ENCODE results near the gene SLC12A8.

Gene SLC12A8

DNA sequence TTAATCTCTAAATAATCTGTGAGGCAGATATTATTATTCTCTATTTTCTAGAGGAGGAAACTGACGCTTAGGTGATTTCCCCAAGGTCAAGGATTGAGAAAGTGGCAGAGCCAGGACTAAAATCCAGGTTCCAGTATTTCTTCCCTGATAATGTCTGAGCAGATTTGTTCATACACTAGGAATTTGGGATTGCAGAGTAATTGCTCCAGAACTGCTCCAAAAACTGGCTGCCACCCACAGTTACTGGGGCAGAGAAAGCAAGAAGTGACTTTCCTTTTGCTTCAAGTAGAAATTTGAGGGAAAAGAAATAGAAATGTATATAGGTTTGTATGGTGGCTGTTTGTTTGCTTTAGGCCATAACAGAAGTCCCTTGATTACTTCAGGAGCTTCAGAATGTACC, 60.6 kb downstream of the SLC12A8 start:
- no peak for DNase-seq (ENCODE audit: low spot score)

DNA sequence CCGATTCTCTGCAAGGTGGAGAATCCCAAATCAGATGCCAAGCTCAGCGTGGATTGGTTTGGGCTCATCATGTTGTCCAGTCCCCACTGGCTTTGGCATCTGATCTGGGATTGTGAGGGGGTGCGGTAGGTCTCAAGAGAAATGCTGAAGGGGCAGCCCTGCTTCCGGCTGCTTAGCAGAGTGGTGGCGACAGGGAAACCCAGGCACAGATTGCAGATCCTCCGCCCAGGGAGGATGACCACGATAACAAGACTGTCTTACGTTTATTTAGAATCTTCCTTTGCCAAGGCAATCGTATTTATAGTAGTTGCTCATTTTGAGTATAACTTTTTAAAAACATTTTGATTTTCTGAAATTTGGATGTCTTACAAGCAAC, 61.1 kb downstream of the SLC12A8 start:
- no peak for DNase-seq (ENCODE audit: low spot score)

DNA sequence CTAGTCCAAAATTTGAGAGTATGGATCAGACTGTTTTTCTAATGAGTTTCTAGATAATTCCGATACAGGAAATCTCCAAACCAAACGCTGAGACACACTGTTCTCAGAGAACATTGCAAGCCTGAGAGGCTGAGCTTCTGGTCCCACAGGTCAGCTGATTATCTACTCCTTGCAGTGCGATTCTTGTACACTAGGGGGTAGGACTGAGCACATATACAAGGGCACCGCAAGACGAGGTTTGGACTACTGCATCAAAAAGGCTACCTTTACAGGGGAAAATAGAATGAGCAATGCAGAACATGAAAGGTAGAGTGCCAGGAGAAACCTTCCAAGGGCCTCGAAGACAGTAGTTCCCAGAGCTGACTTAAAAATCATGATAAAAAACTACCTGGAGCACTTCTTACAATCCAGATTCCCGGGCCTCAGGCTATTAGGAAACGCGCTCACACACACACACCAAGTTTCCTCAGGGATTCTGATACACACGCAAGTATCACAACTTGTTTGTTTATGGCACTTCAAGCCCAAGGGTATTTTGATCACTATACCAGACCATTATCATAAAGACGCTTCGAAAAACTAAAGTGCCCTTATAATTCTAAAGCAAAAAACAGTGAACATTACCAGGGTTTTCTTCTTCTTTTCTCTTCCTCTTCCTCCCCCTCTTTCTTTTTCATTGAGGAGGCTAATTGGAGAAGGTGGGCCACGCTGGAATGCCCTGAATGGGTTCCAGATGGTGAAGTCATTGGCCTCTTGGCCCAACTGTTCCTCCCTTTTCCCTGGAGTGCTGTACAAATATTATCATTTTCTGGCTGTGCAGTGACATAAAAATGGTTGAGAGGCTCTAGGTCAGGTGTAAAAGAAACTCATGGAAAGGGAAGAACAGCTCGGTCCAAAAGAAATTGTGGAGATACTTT, 61.8 kb downstream of the SLC12A8 start:
- DNase-seq (ENCODE audit: low spot score), result peak; percentile 51

DNA sequence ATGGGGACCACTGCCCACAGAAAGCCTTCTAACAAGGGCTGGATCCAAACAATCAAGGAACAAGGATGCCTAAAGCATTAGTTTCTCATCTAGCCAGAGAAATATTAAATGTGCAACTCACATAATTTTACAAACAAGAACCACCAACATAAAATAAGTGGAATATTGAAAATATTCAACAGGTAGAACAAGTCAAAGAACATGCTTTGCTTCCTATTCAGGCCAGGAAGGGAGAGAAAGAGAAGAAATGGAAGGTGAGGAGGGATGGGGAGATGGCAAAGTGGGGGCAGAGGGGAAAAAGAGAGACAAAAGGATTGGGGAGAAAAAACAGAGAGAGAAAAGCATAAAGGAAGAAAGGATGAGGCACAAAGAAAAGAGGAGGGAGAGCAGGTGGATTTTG, 63.1 kb downstream of the SLC12A8 start:
- DNase-seq (ENCODE audit: low spot score), result no peak

DNA sequence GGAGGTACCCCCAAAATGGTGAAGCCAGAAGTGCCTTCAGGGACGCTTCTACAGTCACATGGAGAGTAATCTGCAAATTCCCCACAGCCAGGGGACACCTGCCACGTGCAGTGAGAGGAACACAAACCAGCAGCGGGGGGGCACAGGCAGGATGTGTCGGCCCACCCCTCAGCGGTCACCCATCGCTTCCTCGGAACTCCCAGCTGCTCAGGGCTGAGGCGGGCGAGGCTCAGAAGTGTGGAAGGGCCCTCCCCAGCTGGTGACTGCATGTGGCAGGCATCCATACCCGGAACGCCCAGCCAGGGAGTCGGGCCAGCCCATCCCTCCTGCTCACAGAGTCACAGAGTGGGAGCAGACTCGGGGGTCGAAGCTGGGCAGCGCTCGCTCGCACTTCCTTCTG, 63.7 kb downstream of the SLC12A8 start:
- DNase-seq (ENCODE audit: low spot score), result no peak

DNA sequence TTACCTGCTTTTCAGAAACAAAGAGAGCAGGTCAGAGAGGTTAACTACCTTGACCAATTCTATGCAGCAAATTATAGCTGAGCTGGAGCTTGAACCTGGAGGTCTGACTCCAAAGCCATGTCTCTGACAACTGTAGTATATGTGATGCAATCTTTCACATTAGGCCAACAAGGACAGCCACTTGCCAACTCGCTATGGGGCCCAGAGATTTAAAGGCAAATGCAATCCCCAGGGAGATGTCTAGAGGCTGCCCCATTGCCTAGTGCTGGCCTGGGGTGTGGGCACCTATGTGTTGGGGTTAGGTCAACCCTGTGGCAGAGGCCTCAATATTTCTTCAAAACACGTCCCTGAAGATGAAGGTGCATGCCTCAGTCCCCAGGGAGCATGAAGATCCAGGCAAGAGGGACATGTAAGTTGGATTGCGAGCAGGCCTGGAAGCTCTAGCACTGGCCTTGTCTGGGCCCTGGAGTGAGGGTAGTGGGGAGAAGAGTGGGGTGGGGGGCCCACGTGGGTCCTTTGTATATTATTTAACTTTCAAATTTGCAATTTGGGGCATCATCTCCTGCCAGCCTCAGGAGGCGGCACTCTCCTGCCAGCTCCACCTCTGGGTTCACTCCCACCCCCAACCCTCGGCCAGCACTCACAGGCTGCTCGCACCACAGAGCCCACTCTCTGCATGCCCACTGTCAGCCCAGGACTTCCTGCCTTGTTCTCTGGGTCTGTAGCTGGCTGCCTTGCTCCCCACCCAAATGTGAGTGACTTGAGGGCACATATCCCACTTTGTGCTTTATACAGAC, 64.3 kb downstream of the SLC12A8 start:
- DNase-seq (ENCODE audit: low spot score), result no peak

DNA sequence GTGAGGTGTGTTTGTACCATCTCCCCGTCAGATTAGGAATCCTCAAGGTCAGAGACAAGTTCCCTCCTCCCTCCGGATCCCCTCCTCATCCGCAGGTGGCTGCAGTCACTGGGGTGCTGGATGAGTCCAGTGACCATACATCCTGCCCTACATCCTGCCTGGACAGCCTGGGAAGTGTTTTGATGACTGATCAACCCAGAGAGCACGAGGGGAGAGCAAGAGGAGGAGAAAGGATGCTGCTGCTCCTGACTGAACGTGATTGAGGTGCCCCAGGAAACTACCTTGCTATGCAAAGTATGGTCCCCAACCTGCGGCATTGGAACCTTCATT, 65.1 kb downstream of the SLC12A8 start:
- no peak for DNase-seq (ENCODE audit: low spot score)

DNA sequence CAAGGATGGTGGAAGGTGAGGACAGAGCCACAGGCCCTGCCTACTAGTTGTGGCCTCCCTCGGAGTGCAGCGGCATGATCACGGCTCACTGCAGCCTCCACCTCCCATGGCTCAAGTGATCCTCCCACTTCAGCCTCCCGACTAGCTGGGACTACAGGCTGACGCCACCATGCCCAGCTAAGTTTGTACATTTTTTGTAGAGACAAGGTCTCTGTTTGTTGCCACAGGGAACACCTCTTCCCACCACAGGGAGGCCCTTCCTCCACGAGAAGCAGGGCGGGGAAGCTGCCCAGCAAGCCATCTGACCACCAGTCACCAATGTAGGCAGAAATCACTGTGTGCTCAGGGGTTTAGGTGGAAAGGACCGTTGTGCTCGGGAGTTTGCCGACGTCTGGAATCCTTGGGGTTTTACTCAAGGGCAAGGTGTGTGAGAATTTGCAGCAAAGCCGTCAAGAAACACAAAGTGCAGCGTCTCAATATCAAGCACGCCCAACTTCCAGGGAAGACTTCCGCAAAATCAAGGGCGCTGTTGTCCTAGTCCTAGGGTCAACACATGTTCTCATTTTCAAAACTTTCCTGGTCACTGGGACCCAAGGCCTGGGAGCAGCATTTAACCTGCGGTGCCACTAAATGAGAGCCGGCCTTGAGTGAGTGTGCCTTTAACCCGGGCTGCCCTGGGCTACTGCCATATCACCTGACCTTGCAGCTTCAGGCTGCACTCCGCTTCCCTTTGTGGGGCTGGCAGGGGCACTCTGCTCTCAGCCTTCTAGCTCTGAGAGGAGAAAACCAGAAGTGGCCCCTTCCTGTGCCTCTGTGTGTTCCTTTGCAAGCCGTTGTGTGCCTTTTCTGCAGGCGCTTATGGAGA, 65.7 kb downstream of the SLC12A8 start:
- no peak for DNase-seq (ENCODE audit: low spot score)

DNA sequence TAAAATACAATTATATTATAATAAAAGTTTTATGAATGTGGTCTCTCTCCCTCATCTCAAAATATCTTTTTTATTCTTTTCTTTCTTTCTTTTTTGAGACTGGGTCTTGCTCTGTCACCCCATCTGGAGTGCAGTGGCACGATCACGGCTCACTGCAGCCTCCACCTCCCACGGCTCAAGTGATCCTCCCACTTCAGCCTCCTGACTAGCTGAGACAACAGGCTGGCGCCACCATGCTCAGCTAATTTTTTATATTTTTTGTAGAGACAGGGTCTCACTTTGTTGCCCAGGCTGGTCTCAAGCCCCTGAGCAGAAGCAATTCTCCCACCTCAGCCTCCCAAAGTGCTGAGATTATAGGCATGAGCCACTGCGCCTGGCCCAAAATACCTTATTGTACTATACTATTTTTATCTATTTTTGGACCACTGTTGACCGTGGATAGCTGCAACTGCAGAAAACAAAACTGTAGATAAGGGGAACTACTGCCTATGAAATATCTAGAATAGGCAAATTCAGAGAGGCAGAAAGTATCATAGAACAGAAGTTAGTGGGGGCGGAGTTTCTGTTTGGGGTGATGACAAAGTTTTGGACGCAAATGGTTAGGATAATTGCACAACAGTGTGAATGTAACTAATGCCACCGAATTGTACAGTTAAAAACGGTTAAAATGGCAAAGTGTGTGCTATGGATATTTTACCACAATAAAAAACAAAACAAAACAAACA, 66.6 kb downstream of the SLC12A8 start:
- no peak for DNase-seq (ENCODE audit: low spot score)

DNA sequence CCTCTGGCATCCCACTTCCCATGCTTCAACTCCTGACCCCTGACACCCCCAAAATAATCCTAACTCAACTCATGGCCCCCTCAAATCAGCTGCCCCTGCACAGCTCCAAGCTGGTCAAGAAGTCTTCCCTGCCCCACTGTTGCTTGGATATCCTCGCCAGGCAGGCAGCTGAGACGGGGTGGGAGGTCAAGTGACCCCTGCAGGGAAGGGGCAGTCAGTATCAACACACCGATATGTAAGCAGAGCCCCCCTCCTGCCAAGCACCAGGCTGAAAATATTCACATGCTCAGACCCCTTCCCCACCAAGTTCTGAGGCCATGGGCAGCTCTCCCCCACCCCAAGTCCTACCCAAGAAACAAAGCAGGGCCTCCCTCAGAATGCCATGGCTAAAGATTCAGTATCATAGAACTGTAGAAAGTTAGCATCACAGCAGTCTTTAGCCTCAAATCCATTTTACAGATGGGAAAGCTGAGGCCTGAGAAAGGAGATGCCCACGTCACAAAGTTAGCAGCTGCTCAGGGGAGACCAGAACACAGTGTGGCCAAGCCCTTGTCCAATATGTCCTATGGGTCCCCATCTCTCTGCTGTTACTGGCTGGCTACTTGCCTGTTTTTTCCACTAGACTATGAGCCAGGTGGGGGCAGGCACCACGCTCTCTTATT, 67.8 kb downstream of the SLC12A8 start:
- DNase-seq (ENCODE audit: low spot score), result no peak

DNA sequence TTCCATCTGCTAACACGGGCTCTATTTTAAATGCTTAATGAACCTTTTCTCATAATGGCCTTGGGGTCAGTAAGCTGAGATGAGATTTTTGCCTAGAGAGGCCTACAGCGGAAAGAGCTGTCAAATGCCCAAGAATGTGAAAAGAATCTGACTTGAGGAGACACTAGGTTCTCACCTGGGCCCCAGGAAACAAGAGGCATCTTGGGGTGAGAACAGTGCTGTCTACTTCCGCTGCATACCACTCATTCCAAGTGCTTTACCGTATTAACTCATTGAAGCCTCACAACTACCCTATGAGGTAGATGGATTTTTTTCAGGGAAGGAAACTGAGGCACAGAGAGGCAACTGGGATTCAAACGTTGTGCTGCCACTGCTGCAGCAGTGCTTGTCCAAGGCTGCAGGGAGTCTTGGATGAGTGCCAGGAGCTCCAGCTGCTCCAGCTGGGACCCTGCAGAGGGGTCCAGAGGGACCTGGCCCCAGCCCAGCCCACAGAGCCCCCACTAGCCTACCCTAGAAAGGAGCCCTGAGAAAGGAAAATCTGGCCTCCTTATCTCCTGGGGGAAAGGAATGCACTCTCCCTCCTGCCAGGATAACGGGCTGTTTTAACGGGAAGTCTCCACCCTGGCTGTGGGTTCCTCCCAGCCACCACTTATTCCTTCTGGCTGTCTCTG, 68.4 kb downstream of the SLC12A8 start:
- no peak for DNase-seq (ENCODE audit: low spot score)

DNA sequence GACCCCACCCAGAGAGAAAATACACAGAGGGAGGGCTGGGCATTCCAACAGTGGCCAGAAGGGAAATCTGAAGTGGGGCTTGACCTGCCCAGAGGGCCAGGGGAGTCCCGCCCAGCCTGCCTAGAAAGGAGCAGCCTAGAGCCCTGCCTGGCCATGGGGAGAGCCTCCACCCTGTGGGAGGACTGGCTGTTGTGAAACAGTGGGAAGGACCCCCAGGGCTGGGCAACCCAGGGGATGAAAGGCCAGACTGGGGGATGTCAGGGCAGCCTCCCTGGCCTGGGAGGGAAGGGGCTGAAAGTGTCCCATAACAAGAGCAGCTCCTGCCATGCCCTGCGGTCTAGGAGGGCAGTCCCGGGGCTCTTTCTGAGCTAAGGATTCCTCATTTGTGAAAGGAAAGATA, 69.0 kb downstream of the SLC12A8 start:
- no peak for DNase-seq (ENCODE audit: low spot score)

DNA sequence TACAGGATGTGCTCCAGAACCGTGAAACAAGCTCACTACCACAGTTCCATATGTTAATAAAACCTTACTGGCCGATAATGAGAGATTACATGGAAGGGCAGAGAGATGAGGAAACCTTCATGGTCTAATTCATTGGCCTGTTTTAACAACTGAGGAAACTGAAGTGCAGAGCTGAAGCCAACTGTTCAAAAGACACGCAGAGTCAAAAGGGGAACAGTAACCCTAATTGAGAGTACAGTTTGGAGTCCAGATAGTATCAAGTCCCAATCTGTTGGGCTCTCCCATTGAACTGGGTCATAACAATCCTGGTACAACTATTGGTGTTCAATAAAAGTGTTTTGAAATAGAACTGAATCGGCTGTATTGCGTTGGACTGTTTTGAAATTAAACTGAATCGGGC, 69.6 kb downstream of the SLC12A8 start:
- no peak for DNase-seq (ENCODE audit: low spot score)

DNA sequence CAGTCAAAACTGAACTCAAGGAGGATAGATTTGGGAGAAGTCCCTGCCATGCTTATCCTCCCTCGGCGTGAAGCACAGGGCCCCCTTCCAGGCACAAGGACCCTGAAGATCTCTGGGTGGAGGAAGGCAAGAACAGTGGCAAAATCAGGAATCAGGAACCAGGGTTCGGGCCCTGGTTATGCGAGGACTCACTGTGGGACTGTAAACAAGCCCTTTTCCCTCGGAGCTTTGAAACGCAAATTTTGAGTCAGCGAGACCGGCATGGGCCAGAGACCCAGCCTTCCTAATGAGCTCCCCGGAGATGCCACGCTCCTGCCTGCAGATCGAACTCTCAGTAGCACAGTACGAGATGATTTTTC, 70.1 kb downstream of the SLC12A8 start:
- DNase-seq (ENCODE audit: low spot score), result no peak

DNA sequence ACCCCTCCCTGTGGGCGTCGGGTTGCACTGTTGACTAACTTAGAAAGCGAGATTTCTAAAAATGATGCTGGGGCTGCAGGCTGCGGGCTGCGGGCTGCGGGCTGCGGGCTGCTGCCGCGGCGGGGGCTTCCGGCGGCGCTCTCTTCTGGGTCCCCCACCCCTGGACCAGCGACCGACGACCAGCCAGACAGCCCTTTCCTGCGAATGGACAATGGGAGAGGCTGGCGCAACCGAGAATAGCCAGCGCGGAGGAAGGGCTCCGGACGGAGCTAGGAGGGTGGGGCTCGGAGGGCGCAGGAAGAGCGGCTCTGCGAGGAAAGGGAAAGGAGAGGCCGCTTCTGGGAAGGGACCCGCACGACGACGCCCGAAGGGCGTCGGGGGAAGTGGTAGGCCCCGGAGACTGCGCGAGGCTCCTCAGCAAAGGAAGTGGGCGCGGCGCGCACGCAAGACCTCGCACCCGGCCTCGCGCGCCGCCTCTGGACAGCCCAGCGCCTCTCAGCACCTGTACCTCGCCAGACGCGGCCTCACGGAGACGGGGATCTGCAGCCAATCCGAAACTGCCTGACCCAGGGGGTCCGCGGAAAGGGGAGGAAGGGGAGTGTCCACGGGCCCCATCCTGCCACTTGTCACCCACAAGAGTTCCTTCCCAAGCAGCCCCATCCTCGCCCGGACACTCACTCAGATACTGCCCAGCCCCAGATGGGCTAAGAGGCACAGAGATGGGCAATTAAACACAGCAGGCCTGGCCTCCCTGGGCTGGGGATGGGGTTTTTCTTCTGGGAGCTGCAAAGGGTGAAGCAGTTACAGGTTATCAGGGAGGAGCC, 70.7 kb downstream of the SLC12A8 start:
- DNase-seq (ENCODE audit: low spot score), result no peak

DNA sequence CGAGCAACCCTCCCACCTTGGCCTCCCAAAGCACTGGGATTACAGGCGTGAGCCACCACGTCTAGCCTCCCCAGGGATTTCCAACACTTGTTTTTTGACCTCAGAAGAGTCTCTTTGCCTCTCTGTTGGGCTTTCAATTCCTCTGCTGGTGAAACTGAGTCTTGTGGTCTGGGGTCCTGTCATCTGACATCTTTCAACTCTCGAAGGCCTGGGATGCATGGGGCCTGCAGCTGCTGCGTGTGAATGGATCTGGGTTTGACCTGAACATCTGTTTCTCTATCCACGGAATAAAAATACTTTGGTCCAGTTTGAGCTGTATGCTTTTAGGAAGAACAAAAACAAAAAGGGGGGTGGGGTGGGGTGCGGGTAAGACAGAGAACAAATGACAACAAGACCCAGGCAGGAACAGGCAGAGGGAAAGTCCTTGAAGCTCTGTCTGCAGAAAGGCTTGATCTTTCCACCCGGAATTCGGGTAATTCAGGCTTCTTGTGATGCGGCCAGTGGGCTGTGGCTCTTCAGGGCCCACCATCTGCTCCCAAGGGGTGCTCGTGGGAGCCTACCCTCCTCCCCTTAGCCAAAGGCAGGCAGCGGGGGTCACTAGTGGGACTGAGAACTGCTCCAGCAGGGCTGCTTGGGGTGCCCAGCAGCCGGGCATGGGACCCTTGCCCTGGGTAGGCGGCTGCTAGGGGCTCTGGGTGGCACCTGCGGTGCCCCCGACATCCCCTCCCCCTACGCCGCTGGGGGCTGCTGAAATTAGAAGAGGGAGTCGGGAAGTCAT, 71.5 kb downstream of the SLC12A8 start:
- no peak for DNase-seq (ENCODE audit: low spot score)

DNA sequence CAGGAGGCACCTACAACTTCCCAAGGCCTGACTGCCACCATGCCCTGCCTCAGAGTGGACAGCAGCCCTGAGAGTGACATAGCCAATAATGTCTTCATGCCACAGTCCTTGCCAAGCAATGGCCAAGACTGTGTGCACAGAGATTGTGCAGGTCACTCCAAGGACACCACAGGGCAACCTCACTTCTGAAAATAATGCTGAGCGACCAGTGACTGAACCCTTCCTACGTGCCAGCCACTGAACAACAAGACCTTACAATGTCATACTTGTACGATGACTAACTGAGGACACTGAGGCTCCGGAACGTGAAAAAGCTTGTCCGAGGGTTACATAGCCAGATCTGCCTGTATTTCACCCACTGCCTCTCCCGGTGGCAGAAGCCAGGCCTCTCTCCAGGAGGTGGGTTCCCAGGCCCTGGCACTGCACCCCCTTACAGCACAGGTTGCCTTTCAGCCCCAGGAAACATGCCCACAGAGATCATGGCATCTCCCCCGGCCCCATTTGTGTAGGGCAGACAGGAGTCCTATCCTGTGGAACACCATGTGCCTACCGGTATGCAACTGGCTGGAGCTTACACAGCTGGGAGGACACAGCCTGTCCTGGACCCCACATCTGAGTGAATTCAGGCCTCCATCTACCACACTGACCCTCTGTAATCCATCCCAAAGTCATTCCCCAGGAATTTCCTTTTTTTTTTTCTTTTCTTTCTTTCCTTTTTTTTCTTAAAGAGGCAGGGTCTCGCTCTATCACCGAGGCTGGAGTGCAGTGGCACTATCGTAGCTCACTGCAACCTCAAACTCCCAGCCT, 72.3 kb downstream of the SLC12A8 start:
- DNase-seq (ENCODE audit: low spot score), result no peak

DNA sequence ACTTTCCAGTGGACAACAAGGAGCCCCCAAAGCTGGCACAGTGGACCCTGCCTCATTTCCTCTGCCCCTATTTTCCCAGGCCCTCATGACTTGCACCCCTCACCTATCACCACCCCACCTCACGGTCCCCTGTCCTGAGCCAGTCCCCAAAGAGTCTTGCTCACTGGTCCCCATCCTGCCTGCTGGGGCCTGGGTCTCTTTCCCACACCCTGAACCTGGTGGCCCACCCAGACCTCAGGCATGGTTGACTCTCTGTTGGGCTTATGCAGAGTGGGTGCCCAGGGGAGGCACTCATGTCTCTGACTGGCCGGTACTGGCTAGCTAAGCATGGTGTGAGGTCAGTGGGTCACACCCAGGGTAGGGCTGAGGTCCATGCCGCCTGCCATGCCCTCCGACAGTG, 73.2 kb downstream of the SLC12A8 start:
- no peak for DNase-seq (ENCODE audit: low spot score)

Measured in RKO (cell line).